HG03025 (cell line): ENCODE data around the gene GPR21.

Experiments
- ATAC-seq: cut with Tn5 transposase; IDR thresholded peaks from one replicate; pipeline ENCODE4 v1.9.1; 2021; ENCODE audit warnings: mild to moderate bottlenecking, moderate library complexity; ENCODE audit not compliant: unreplicated experiment, low FRiP score

Gene GPR21

DNA sequence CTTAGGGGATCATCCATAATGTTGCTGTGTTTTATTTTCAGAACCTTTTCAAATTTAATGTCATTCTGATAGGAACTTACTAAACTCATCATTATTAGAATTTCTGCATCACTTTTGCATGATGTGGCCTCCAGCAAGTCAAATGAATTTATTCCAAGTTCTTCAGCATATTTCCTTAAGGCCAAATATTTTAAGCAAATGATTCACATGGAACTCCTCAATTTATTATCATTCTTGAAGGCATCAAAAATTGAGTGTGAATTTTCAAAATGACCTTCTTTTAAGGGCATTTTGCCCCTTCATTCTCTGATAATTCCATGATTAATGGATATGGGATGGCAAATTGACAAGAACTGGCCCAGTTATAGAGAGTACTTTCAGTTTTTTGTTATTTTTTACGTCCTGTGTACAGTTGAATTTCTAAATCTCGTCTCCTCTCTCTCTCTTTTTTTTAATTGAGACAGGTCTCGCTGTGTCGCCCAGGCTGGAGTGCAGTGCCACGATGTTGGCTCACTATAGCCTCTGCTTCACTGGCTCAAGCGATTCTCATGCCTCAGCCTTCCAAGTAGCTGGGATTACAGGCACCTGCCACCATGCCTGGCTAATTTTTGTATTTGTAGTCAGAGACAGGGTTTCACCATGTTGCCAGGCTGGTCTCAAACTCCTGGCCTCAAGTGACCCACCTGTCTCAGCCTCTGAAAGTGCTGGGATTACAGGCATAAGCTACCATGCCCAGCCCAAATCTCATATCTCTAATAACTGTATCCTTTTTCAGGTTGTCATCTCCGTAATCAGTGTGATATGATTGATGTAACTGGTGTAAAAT is 29.1 kb downstream of the GPR21 start:
- no peak for ATAC-seq

DNA sequence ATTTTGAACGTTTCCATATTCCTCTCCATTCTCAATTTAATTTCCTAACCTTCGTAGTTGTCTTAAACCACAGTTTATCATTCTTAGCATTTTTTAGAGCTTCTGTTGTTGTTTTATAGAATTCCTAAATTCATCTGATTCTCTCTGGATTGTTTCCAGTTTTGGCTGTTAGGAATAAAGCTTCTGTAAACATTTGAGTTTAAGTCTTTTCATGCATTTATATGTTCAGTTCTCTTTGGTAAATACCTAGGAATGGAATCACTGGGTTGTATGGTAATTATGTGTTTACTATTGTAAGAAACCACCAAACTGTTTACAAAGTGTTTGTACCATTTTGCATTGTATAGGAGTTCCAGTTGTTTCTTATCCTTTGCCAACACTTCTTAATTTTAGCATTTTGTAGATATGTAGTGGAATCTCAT is 29.7 kb downstream of the GPR21 start:
- no peak for ATAC-seq

GRCh38 chr9:123063896-123064295 is 30.4 kb downstream of the GPR21 start:
- no peak for ATAC-seq

DNA sequence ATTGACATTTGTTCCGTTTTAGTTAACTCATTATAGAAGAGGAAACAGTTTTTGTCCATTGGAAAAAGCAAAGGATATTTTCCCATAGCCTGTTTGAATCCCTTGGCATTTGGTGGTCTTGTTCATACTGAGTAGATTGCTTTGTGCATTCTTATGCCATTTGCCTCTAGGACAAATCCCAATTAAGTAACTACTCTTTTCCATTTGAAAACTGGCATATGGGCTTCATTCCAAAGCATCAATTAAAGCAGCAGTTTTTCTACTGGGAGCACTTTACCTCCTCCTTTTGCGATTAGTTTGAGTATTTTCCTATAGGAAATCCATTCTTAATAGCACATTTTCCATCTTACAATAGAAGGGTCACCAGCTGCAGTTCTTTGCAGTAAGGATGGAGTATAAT is 31.2 kb downstream of the GPR21 start:
- no peak for ATAC-seq

GRCh38 chr9:123065196-123065595 is 31.7 kb downstream of the GPR21 start:
- no peak for ATAC-seq

DNA sequence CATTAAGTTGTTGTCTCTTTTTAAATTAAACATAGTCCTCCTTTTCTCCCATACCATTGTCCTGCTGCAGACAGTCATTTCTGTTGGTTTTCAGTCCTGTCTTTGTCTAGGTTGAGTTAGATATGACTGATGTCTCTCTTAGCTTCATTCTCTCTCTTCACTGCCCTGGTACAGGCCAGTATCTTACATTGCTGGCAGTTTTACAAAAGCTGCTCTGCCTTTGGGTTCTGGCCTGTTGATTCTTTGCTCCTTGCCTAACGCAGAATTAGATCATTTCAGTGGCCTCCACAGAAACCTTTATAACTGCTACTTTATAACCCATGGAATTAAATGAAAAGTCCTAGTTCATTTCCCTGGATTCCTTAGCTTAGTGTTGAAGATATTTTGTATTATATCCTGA is 33.7 kb downstream of the GPR21 start:
- ATAC-seq = no peak

DNA sequence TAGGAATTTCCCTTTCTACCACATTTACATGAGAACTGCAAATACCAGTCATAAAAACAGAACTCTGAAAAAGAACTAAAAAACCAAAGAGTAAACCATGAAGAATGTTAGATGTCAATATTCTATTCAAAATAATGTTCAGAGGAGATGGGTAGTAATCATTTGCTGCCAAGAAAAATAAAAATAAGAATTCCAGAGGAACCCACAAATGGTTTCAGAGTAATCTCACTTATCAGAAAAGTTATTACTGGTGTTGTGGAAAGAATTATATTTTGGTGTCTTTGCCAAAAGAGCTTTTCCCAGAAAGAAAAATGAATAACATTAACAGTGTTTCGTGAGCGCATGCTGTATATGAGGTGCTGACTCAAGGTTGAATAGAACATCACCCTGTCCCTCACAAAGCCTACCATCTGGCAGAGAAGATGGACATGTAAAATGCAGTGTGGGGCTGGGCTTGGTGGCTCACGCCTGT is 35.6 kb downstream of the GPR21 start:
- no peak for ATAC-seq

GRCh38 chr9:123070198-123070597 is 36.7 kb downstream of the GPR21 start:
- ATAC-seq = no peak

DNA sequence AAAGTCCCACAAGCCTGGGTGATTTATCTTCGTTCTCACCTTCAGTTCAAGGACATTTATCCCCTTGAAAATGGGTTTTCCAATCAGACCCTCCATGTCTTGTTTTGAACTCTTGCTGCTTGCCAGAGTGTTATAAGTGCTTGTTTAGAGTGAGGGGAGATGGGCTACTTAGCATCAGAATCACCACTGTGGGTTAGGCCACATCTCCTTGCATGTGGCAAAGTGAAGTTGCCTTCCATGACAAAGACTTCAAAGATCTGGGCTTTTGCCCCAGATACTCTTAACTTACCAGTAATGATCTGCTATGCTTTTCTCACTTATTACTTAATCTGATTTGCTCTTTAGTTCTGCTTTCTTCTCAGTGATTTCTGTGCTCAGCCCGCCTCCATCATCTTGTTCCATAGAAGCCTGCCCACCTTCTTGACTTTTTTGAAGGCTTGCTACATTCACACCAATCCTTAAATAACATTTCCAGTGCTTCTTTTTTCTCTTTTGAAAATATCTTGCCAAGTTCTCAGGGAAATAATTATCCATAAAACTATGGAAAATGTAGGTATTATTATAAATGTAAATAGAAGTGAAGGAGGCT is 39.0 kb downstream of the GPR21 start:
- no peak for ATAC-seq

- ATAC-seq = no peak
These were observed 40.0 kb downstream of the GPR21 start for GRCh38 chr9:123073441-123073840.

- ATAC-seq = no peak
These were observed 40.5 kb downstream of the GPR21 start for GRCh38 chr9:123073991-123074422.

GRCh38 chr9:123074628-123075027 is 41.2 kb downstream of the GPR21 start:
- no peak for ATAC-seq

- ATAC-seq = no peak
These were observed 47.0 kb downstream of the GPR21 start for GRCh38 chr9:123080444-123080843.

GRCh38 chr9:123081824-123082223 is 48.4 kb downstream of the GPR21 start:
- no peak for ATAC-seq

DNA sequence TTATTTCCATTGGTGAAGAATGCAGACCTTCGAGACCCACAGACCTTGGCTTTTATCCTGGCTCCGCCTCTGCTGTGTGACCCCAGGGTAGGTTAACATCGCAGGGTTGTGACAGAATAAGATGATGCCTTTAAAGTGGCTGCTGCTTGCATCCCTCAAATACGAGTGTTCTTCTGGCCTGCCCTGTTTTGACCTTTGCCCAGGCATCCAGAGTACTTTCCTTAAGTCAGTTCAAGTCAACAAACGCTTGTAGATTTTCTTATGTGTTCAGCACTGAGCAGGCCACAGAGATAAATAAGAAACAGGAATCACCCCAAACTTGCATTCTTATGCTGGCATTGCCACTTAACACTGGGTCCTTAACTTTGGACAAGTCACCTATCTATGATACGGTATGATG is 50.2 kb downstream of the GPR21 start:
- no peak for ATAC-seq

- no peak for ATAC-seq
These were observed 50.8 kb downstream of the GPR21 start for GRCh38 chr9:123084256-123084655.
